Measurements from ENCODE around the gene KDR. TPM values are rescaled to one million over a fixed set of nuclear protein-coding genes. Genes with fewer than 3 reads are reported as not detected.

The KDR gene
- polyA plus RNA-seq, 1 of the 3 experiments (the other 2 are of a cell fraction): not detected

- WGBS (ENCODE audit: low lambda C conversion rate): 29% methylated on average over 3 of the region's 3 CpGs
- TF ChIP-seq ELF1 (IDR thresholded peaks at IDR 0.05): no peak
- TF ChIP-seq RCOR1 (IDR thresholded peaks at IDR 0.05; ENCODE audit: low read length): no peak
- TF ChIP-seq POLR2AphosphoS5 (IDR thresholded peaks at IDR 0.05; ENCODE audit: low read depth, low read length): no peak
- TF ChIP-seq FOXM1 (IDR thresholded peaks at IDR 0.05; ENCODE audit: low read depth): no peak
- TF ChIP-seq TEAD4 (IDR thresholded peaks at IDR 0.05; ENCODE audit: borderline replicate concordance, insufficient read depth): no peak
- TF ChIP-seq SIN3A (IDR thresholded peaks at IDR 0.05; ENCODE audit: borderline replicate concordance, low read depth, low read length): no peak
- no peak for TF ChIP-seq EZH2phosphoT487 (IDR thresholded peaks at IDR 0.05; ENCODE audit: borderline replicate concordance, low read depth)
- TF ChIP-seq FOXJ3 (CRISPR knock-in tag; IDR thresholded peaks at IDR 0.05): no peak
- TF ChIP-seq MXI1 (IDR thresholded peaks at IDR 0.05; ENCODE audit: low read depth, low read length): no peak
- no peak for TF ChIP-seq GABPA (IDR thresholded peaks at IDR 0.05; ENCODE audit: low read depth)
- no peak for TF ChIP-seq FOSL2 (IDR thresholded peaks at IDR 0.05; ENCODE audit: borderline replicate concordance, low read depth)
- TF ChIP-seq NRF1 (IDR thresholded peaks at IDR 0.05; ENCODE audit: low read depth, low read length): no peak
- no peak for TF ChIP-seq USF1 (IDR thresholded peaks at IDR 0.05; ENCODE audit: borderline replicate concordance, low read depth)
- TF ChIP-seq REST (IDR thresholded peaks at IDR 0.05; ENCODE audit: low read depth, low read length): no peak
- CTCF ChIA-PET: no interaction called here
- Histone ChIP-seq H3K36me3 (replicated peaks in 1 of 2; ENCODE audit: control insufficient read depth in 1 of 2, insufficient read depth in 2 of 2, low read length in 1 of 2) (no peaks in the 10 kb centered on the region), H3K27ac (ENCODE audit: low read depth in 2 of 2, low read length in 1 of 2) (no peak overlapping the region), H4K20me1 (ENCODE audit: insufficient read depth) (no peaks in the 10 kb centered on the region), H3K4me1 (ENCODE audit: control insufficient read depth in 1 of 2, insufficient read depth in 2 of 2, low read depth in 1 of 2, low read length in 1 of 2) (no peaks in the 10 kb centered on the region), H3K27me3 (ENCODE audit: insufficient read depth) (no peaks in the 10 kb centered on the region; the same call in 1 of the 2 replicates), H3K9me3 (no peaks in the 10 kb centered on the region), H3K9me2 (no peaks in the 10 kb centered on the region), H3K4me3 (ENCODE audit: low read depth in 2 of 2, low read length in 1 of 2) (no peak overlapping the region), H3K9ac (no peak overlapping the region), H2AFZ (ENCODE audit: low read depth) (no peak overlapping the region), H3F3A (replicated peaks; ENCODE audit: insufficient read depth) (no peaks in the 10 kb centered on the region), H3K79me2 (ENCODE audit: insufficient read depth) (no peaks in the 10 kb centered on the region), H3K4me2 (no peak overlapping the region)
- POLR2A ChIA-PET: no interaction called here
- DNase-seq: no peak
These were observed 8.6 kb upstream of the KDR start for GRCh38 chr4:55133951-55134350.

GRCh38 chr4:55132775-55133174, 7.4 kb upstream of the KDR start:
- H2AFZ ChIP-seq (ENCODE audit: low read depth): no peak overlapping the region
- H3K9ac ChIP-seq: no peak overlapping the region
- no peaks in the 10 kb centered on the region for H3K79me2 ChIP-seq (ENCODE audit: insufficient read depth)
- no peaks in the 10 kb centered on the region for H3K9me2 ChIP-seq
- no peaks in the 10 kb centered on the region for H3F3A ChIP-seq (replicated peaks; ENCODE audit: insufficient read depth)
- ChIA-PET POLR2A (no interaction called here), CTCF (no interaction called here)
- 68% methylated on average over 1 of the region's 1 CpG for WGBS (ENCODE audit: low lambda C conversion rate)
- H3K9me3 ChIP-seq: no peaks in the 10 kb centered on the region
- no peak overlapping the region for H3K4me3 ChIP-seq (ENCODE audit: low read depth in 2 of 2, low read length in 1 of 2)
- H3K4me1 ChIP-seq (ENCODE audit: control insufficient read depth in 1 of 2, insufficient read depth in 2 of 2, low read depth in 1 of 2, low read length in 1 of 2): no peaks in the 10 kb centered on the region
- H4K20me1 ChIP-seq (ENCODE audit: insufficient read depth): no peaks in the 10 kb centered on the region
- H3K4me2 ChIP-seq: no peak overlapping the region
- H3K27me3 ChIP-seq (ENCODE audit: insufficient read depth): no peaks in the 10 kb centered on the region; the same call in 1 of the 2 replicates
- DNase-seq: no peak
- H3K36me3 ChIP-seq (replicated peaks in 1 of 2; ENCODE audit: control insufficient read depth in 1 of 2, insufficient read depth in 2 of 2, low read length in 1 of 2): no peaks in the 10 kb centered on the region
- no peak for TF ChIP-seq MEF2A (IDR thresholded peaks at IDR 0.05; ENCODE audit: borderline replicate concordance, low read depth)
- no peak for TF ChIP-seq TAF1 (IDR thresholded peaks at IDR 0.05; ENCODE audit: borderline replicate concordance, low read depth, low read length)
- no peak for TF ChIP-seq CHD2 (IDR thresholded peaks at IDR 0.05; ENCODE audit: low read length, partially characterized antibody)
- no peak for TF ChIP-seq FOSL2 (IDR thresholded peaks at IDR 0.05; ENCODE audit: borderline replicate concordance, low read depth)
- no peak for TF ChIP-seq MAX (IDR thresholded peaks at IDR 0.05; ENCODE audit: low read depth)
- TF ChIP-seq POLR2AphosphoS5 (IDR thresholded peaks at IDR 0.05; ENCODE audit: low read depth, low read length): no peak
- no peak for TF ChIP-seq MXI1 (IDR thresholded peaks at IDR 0.05; ENCODE audit: low read depth, low read length)
- TF ChIP-seq RAD21 (IDR thresholded peaks at IDR 0.05; ENCODE audit: low read length): no peak
- TF ChIP-seq IRF3 (IDR thresholded peaks at IDR 0.05; ENCODE audit: low read depth, low read length): no peak
- no peak for TF ChIP-seq CTCF (IDR thresholded peaks at IDR 0.05)
- no peak overlapping the region for H3K27ac ChIP-seq (ENCODE audit: low read depth in 2 of 2, low read length in 1 of 2)

Data from SK-N-SH (cell line).